Keratinocyte (primary cell): Measurements from ENCODE around the gene PRLH. TPM values are rescaled to one million over a fixed set of nuclear protein-coding genes. Genes with fewer than 3 reads are reported as not detected.

ENCODE experiments used
- DNase-seq: peaks from one replicate; pipeline ENCODE4 v3.0.0-alpha.2; 2011; ENCODE audit warnings: low read depth, missing footprints, low spot score
- FAIRE-seq: peaks from 2 replicates; lab custom pipeline; 2011; peaks lifted over from hg19 to GRCh38; lab: Jason Lieb, UNC
- H2AFZ ChIP-seq: 2 replicates; pipeline ENCODE4 v1.6.0; 2012; ENCODE audit warnings: low read length, control low read depth, inconsistent platforms; ENCODE audit not compliant: control insufficient read depth
- H3K27ac ChIP-seq: 2 replicates; pipeline ENCODE4 v1.5.1; 2011; ENCODE audit warnings: low read length; ENCODE audit not compliant: control insufficient read depth, insufficient read depth
- H3K27me3 ChIP-seq: 3 replicates; pipeline ENCODE4 v1.6.0; 2011; ENCODE audit warnings: low read length; ENCODE audit not compliant: control insufficient read depth, insufficient read depth; ENCODE audit errors: extremely low read depth
- H3K36me3 ChIP-seq, 2 experiments: 2 replicates in 1 of 2; 3 replicates in 1 of 2; pipeline ENCODE4 v1.5.1; 2011; ENCODE audit warnings: low read length in 2 of 2, mild to moderate bottlenecking in 1 of 2; ENCODE audit not compliant: control insufficient read depth in 2 of 2, insufficient read depth in 2 of 2; ENCODE audit errors: extremely low read depth in 1 of 2
- H3K4me1 ChIP-seq: 3 replicates; pipeline ENCODE4 v1.5.1; 2011; ENCODE audit warnings: low read length; ENCODE audit not compliant: control insufficient read depth, insufficient read depth; ENCODE audit errors: extremely low read depth
- H3K4me2 ChIP-seq: 3 replicates; pipeline ENCODE4 v1.6.0; 2011; ENCODE audit warnings: low read depth, low read length; ENCODE audit not compliant: control insufficient read depth, insufficient read depth; ENCODE audit errors: extremely low read depth
- H3K4me3 ChIP-seq, 3 experiments: fragments of 200-600 bp in 1 of 3; sonication (generic) in 1 of 3; 2 replicates in 2 of 3; 3 replicates in 1 of 3; pipeline ENCODE4 v1.5.1; 2011 to 2016; ENCODE audit warnings: low read length in 3 of 3, mild to moderate bottlenecking in 3 of 3, control low read depth in 2 of 3, inconsistent platforms in 1 of 3, low read depth in 1 of 3, mixed read lengths in 1 of 3, mixed run types in 1 of 3, moderate library complexity in 1 of 3; ENCODE audit not compliant: control insufficient read depth in 2 of 3, insufficient read depth in 2 of 3; ENCODE audit errors: extremely low read depth in 1 of 3
- H3K79me2 ChIP-seq: 2 replicates; pipeline ENCODE4 v1.6.0; 2012; ENCODE audit warnings: low read length; ENCODE audit not compliant: control insufficient read depth, insufficient read depth
- H3K9ac ChIP-seq: 3 replicates; pipeline ENCODE4 v1.6.0; 2011; ENCODE audit warnings: low read length; ENCODE audit not compliant: control insufficient read depth, insufficient read depth; ENCODE audit errors: extremely low read depth
- H3K9me1 ChIP-seq: 3 replicates; pipeline ENCODE4 v1.6.0; 2011; ENCODE audit warnings: low read length; ENCODE audit not compliant: control insufficient read depth, insufficient read depth; ENCODE audit errors: extremely low read depth
- H3K9me3 ChIP-seq: 2 replicates; pipeline ENCODE4 v1.5.1; 2012; ENCODE audit warnings: low read depth, low read length; ENCODE audit not compliant: control insufficient read depth
- H4K20me1 ChIP-seq: 3 replicates; pipeline ENCODE4 v1.6.0; 2011; ENCODE audit warnings: low read length; ENCODE audit not compliant: control insufficient read depth, insufficient read depth; ENCODE audit errors: extremely low read depth
- CTCF ChIP-seq, 3 experiments: IDR thresholded peaks in 1 of 3; conservative IDR thresholded peaks in 1 of 3; optimal IDR thresholded peaks in 1 of 3; 2 replicates in 2 of 3; 3 replicates in 1 of 3; pipeline versions ENCODE3 to v1.5.1; 2011; ENCODE audit warnings: low read length in 3 of 3, mild to moderate bottlenecking in 3 of 3, moderate library complexity in 2 of 3, control low read depth in 1 of 3, inconsistent platforms in 1 of 3; ENCODE audit not compliant: insufficient read depth in 2 of 3; ENCODE audit errors: extremely low read depth in 1 of 3
- EZH2 ChIP-seq: IDR thresholded peaks from one replicate; pipeline ENCODE4 v1.6.1; 2012; ENCODE audit warnings: inconsistent platforms, mild to moderate bottlenecking, low read length, moderate library complexity
- dilution Hi-C: fragments of 300-500 bp; cut with MboI; formaldehyde crosslinking; loops from one replicate; pipeline ENCODE4 v1.7.0; 2020; ENCODE audit warnings: low sequenced_read_pairs; ENCODE audit not compliant: extremely low pct_ligation_motif_present
- polyA plus RNA-seq, 5 experiments: library from polyadenylated mRNA; depleted of rRNA in 3 of 5; stranded (reverse) in 3 of 5; stranded (forward) in 1 of 5; unstranded in 1 of 5; fragments of >200 nt; gene quantifications; 1 replicate in 1 of 5; 2 replicates in 3 of 5; 3 replicates in 1 of 5; pipeline versions ENCODE4 v1.2.1 to v1.2.3, GENCODE V29; 2011 to 2012; ENCODE audit warnings: missing spikeins in 2 of 5, low read depth in 1 of 5, low replicate concordance in 1 of 5

Gene PRLH
- polyA plus RNA-seq, 1 donor (not counting 4 experiments of a cell fraction or from before 2014, with no cell fraction given), result not detected

- Histone ChIP-seq H3K9me1 (no peaks in the 10 kb centered on the region), H4K20me1 (no peaks in the 10 kb centered on the region), H3K4me1 (peaks cover 9% of the 10 kb centered on the region), H3K36me3 (no peaks in the 10 kb centered on the region), H3K9ac (no peak overlapping the region), H3K4me2 (peak overlapping the region; percentile 54), H3K9me3 (no peaks in the 10 kb centered on the region), H3K27me3 (peaks cover 5% of the 10 kb centered on the region), H3K79me2 (no peaks in the 10 kb centered on the region), H3K27ac (no peak overlapping the region), H2AFZ (peak overlapping the region; percentile 58), H3K4me3 (peak overlapping the region in 1 of 3 experiments; percentile 27)
- TF ChIP-seq CTCF (optimal IDR thresholded peaks at IDR 0.05 in 1 of 3, IDR thresholded peaks at IDR 0.05 in 1 of 3, conservative IDR thresholded peaks at IDR 0.05 in 1 of 3; ENCODE audit: extremely low read depth in 1 of 3, insufficient read depth in 2 of 3, low read length in 3 of 3), result no peak
- TF ChIP-seq EZH2, result no peak
- DNase-seq (no peak), FAIRE-seq (peak; percentile 34)
- dilution Hi-C loops, result no loop called here
These were observed 37.5 kb downstream of the PRLH start for GRCh38 chr2:237603718-237604362.

- H3K4me2 ChIP-seq, result no peak overlapping the region
- no peaks in the 10 kb centered on the region for H3K79me2 ChIP-seq
- no peak for FAIRE-seq
- no peak overlapping the region for H3K9ac ChIP-seq
- H3K9me3 ChIP-seq, result no peaks in the 10 kb centered on the region
- peaks cover 5% of the 10 kb centered on the region for H3K27me3 ChIP-seq
- H3K27ac ChIP-seq, result no peak overlapping the region
- DNase-seq, result no peak
- H3K9me1 ChIP-seq, result no peaks in the 10 kb centered on the region
- no peak for TF ChIP-seq EZH2
- TF ChIP-seq CTCF (optimal IDR thresholded peaks at IDR 0.05 in 1 of 3, IDR thresholded peaks at IDR 0.05 in 1 of 3, conservative IDR thresholded peaks at IDR 0.05 in 1 of 3; ENCODE audit: extremely low read depth in 1 of 3, insufficient read depth in 2 of 3, low read length in 3 of 3), result no peak
- dilution Hi-C loops, result no loop called here
- H2AFZ ChIP-seq, result no peak overlapping the region
- H4K20me1 ChIP-seq, result no peaks in the 10 kb centered on the region
- H3K4me3 ChIP-seq, result no peak overlapping the region
- no peaks in the 10 kb centered on the region for H3K36me3 ChIP-seq
- H3K4me1 ChIP-seq, result peaks cover 9% of the 10 kb centered on the region
These were observed 38.0 kb downstream of the PRLH start for GRCh38 chr2:237604391-237604790.
